Natural killer cell treated with Interleukin-12 subunit alpha and Interleukin-12 subunit beta and Interleukin-15 and Interleukin-18, amount 100 ng/mL, for 72 hours (primary cell): Measurements from ENCODE around the gene GRK1. TPM values are rescaled to one million over a fixed set of nuclear protein-coding genes. Genes with fewer than 3 reads are reported as not detected.
"Not testable (repeated sequence)": the region's sequence is repeated elsewhere in the genome, so short reads cannot be mapped to it uniquely, and the experiment has no call there.

ENCODE experiments used
- ATAC-seq, 2 donors: fragments of 150-1000 bp; cut with Tn5 transposase in 1 of 2; sonication (Bioruptor Pico), chemical (Tn5 transposase) in 1 of 2; 2 replicates each; pipeline ENCODE4 v1.10.0; 2021
- DNase-seq: peaks from one replicate; pipeline ENCODE4 v3.0.0; 2022; ENCODE audit warnings: low spot score
- H3K27ac Mint-ChIP-seq, 2 donors: 1 replicate in 1 of 2; 2 replicates in 1 of 2; pipeline ENCODE4 v1.8.0; 2022; ENCODE audit warnings: mixed read lengths in 2 of 2, mild to moderate bottlenecking in 1 of 2, moderate library complexity in 1 of 2
- H3K27me3 Mint-ChIP-seq, 2 donors: 1 replicate in 1 of 2; 2 replicates in 1 of 2; pipeline ENCODE4 v1.8.0; 2022; ENCODE audit warnings: mixed read lengths in 2 of 2
- H3K36me3 Mint-ChIP-seq: one replicate; pipeline ENCODE4 v1.8.0; 2022; ENCODE audit warnings: mixed read lengths
- H3K4me1 Mint-ChIP-seq, 2 donors: 1 replicate in 1 of 2; 2 replicates in 1 of 2; pipeline ENCODE4 v1.8.0; 2022; ENCODE audit warnings: low read depth in 2 of 2, mixed read lengths in 2 of 2, mild to moderate bottlenecking in 1 of 2
- H3K4me3 Mint-ChIP-seq: one replicate; pipeline ENCODE4 v1.8.0; 2022; ENCODE audit warnings: mixed read lengths
- H3K9me3 Mint-ChIP-seq: 2 replicates; pipeline ENCODE4 v1.8.0; 2022; ENCODE audit warnings: mixed read lengths
- total RNA-seq, 2 donors: library from RNA; stranded (reverse); gene quantifications; one replicate each; pipeline ENCODE4 v1.2.3, GENCODE V29; 2022

Gene GRK1
- total RNA-seq, 2 donors from 2014 or later, result 0.14 TPM; not detected in 1

- Mint-ChIP-seq H3K36me3 (peaks cover 6% of the 10 kb centered on the region), H3K27me3 (no peaks in the 10 kb centered on the region), H3K9me3 (peaks cover 5% of the 10 kb centered on the region), H3K27ac (no peak overlapping the region), H3K4me1 (peaks cover 4 to 7% of the 10 kb centered on the region in 2 donors), H3K4me3 (no peak overlapping the region)
- ATAC-seq (peak; percentile 17 to 21), DNase-seq (no peak)
Measured at GRCh38 chr13:113669755-113670341, 2.8 kb downstream of the GRK1 start.

- no peaks in the 10 kb centered on the region for H3K27me3 Mint-ChIP-seq
- peaks cover 4 to 7% of the 10 kb centered on the region in 2 donors for H3K4me1 Mint-ChIP-seq
- ATAC-seq (no peak), DNase-seq (no peak)
- peaks cover 6% of the 10 kb centered on the region for H3K36me3 Mint-ChIP-seq
- no peak overlapping the region for H3K4me3 Mint-ChIP-seq
- no peak overlapping the region for H3K27ac Mint-ChIP-seq
- peaks cover 5% of the 10 kb centered on the region for H3K9me3 Mint-ChIP-seq
Measured at GRCh38 chr13:113670541-113670940, 3.5 kb downstream of the GRK1 start.

GRCh38 chr13:113671066-113672001 is 4.3 kb downstream of the GRK1 start:
- no peaks in the 10 kb centered on the region for H3K27me3 Mint-ChIP-seq
- H3K4me1 Mint-ChIP-seq, result peaks cover 4 to 7% of the 10 kb centered on the region in 2 donors
- H3K9me3 Mint-ChIP-seq, result peaks cover 5% of the 10 kb centered on the region
- DNase-seq (no peak), ATAC-seq (peak; percentile 13 to 25)
- peaks cover 6% of the 10 kb centered on the region for H3K36me3 Mint-ChIP-seq
- H3K27ac Mint-ChIP-seq, result no peak overlapping the region
- no peak overlapping the region for H3K4me3 Mint-ChIP-seq

- ATAC-seq, result no peak
- Mint-ChIP-seq H3K27ac (peak overlapping the region in 1 of 2 donors; percentile 46), H3K4me1 (peaks cover 4 to 7% of the 10 kb centered on the region in 2 donors), H3K27me3 (no peaks in the 10 kb centered on the region), H3K9me3 (peaks cover 5% of the 10 kb centered on the region), H3K36me3 (peaks cover 6% of the 10 kb centered on the region), H3K4me3 (peak overlapping the region; percentile 5)
- no peak for DNase-seq
Measured at GRCh38 chr13:113672002-113672651, 5.1 kb downstream of the GRK1 start.

- peaks cover 0 to 3% of the 10 kb centered on the region in 2 donors for H3K4me1 Mint-ChIP-seq
- H3K27ac Mint-ChIP-seq, result no peak overlapping the region
- H3K4me3 Mint-ChIP-seq, result no peak overlapping the region
- no peaks in the 10 kb centered on the region for H3K27me3 Mint-ChIP-seq
- H3K9me3 Mint-ChIP-seq, result no peaks in the 10 kb centered on the region
- DNase-seq, result no peak
- no peaks in the 10 kb centered on the region for H3K36me3 Mint-ChIP-seq
- ATAC-seq, result no peak
Measured at GRCh38 chr13:113722921-113723320, 55.9 kb downstream of the GRK1 start.

GRCh38 chr13:113723410-113724015 is 56.5 kb downstream of the GRK1 start:
- DNase-seq (no peak), ATAC-seq (no peak)
- no peaks in the 10 kb centered on the region for H3K36me3 Mint-ChIP-seq
- peaks cover 0 to 2% of the 10 kb centered on the region in 2 donors for H3K27me3 Mint-ChIP-seq
- H3K9me3 Mint-ChIP-seq, result no peaks in the 10 kb centered on the region
- no peak overlapping the region for H3K27ac Mint-ChIP-seq
- no peak overlapping the region for H3K4me3 Mint-ChIP-seq
- peaks cover 0 to 3% of the 10 kb centered on the region in 2 donors for H3K4me1 Mint-ChIP-seq

GRCh38 chr13:113724016-113724758 is 57.2 kb downstream of the GRK1 start:
- H3K27me3 Mint-ChIP-seq, result peaks cover 0 to 3% of the 10 kb centered on the region in 2 donors
- H3K9me3 Mint-ChIP-seq, result no peaks in the 10 kb centered on the region
- peak overlapping the region; percentile 61 for H3K4me3 Mint-ChIP-seq
- ATAC-seq, result no peak
- H3K4me1 Mint-ChIP-seq, result peaks cover 0 to 3% of the 10 kb centered on the region in 2 donors
- no peaks in the 10 kb centered on the region for H3K36me3 Mint-ChIP-seq
- no peak for DNase-seq
- peak overlapping the region; percentile 44 to 59 for H3K27ac Mint-ChIP-seq

GRCh38 chr13:113724780-113725315 is 57.8 kb downstream of the GRK1 start:
- ATAC-seq (peak; percentile 94 to 98), DNase-seq (peak; percentile 95)
- Mint-ChIP-seq H3K4me1 (peaks cover 0 to 3% of the 10 kb centered on the region in 2 donors), H3K4me3 (peak overlapping the region; percentile 61), H3K27ac (peak overlapping the region; percentile 44 to 59), H3K27me3 (peaks cover 0 to 6% of the 10 kb centered on the region in 2 donors), H3K36me3 (no peaks in the 10 kb centered on the region), H3K9me3 (no peaks in the 10 kb centered on the region)

GRCh38 chr13:113725329-113726105 is 58.5 kb downstream of the GRK1 start:
- peak overlapping the region; percentile 44 to 59 for H3K27ac Mint-ChIP-seq
- not testable (repeated sequence) for ATAC-seq, H3K4me1 Mint-ChIP-seq, H3K9me3 Mint-ChIP-seq, DNase-seq, H3K36me3 Mint-ChIP-seq, H3K27me3 Mint-ChIP-seq
- H3K4me3 Mint-ChIP-seq, result peak overlapping the region; percentile 61

GRCh38 chr13:113726106-113726821 is 59.2 kb downstream of the GRK1 start:
- H3K4me3 Mint-ChIP-seq, result peak overlapping the region; percentile 25
- not testable (repeated sequence) for H3K27me3 Mint-ChIP-seq, DNase-seq, H3K9me3 Mint-ChIP-seq, H3K36me3 Mint-ChIP-seq, ATAC-seq, H3K27ac Mint-ChIP-seq, H3K4me1 Mint-ChIP-seq

- ATAC-seq, result no peak
- Mint-ChIP-seq H3K9me3 (no peaks in the 10 kb centered on the region), H3K36me3 (no peaks in the 10 kb centered on the region), H3K27ac (no peak overlapping the region), H3K27me3 (peaks cover 0 to 6% of the 10 kb centered on the region in 2 donors), H3K4me3 (no peak overlapping the region), H3K4me1 (peaks cover 0 to 3% of the 10 kb centered on the region in 2 donors)
- no peak for DNase-seq
Measured at GRCh38 chr13:113726961-113727411, 60.0 kb downstream of the GRK1 start.
